Astrocyte of the cerebellum (primary cell): ENCODE measurements around the gene PNKP.

Experiments
- DNase-seq: peaks from one replicate; pipeline ENCODE4 v3.0.0-alpha.2; 2011; ENCODE audit warnings: low read depth
- H3K4me3 ChIP-seq: 2 replicates; pipeline ENCODE4 v1.5.1; 2011; ENCODE audit warnings: mild to moderate bottlenecking, low read depth, low read length, moderate library complexity
- in situ Hi-C: cut with HindIII; loops from 2 replicates; pipeline ENCODE4 v1.10.0; 2017; ENCODE audit warnings: low sequenced_read_pairs
- TF ChIP-seq, protein P1 (sequence below): IDR thresholded peaks from 2 replicates; pipeline ENCODE4 v1.5.1; 2012; ENCODE audit warnings: low read length, low read depth, moderate library complexity, mild to moderate bottlenecking; ENCODE audit errors: missing control alignments

PNKP gene

DNA sequence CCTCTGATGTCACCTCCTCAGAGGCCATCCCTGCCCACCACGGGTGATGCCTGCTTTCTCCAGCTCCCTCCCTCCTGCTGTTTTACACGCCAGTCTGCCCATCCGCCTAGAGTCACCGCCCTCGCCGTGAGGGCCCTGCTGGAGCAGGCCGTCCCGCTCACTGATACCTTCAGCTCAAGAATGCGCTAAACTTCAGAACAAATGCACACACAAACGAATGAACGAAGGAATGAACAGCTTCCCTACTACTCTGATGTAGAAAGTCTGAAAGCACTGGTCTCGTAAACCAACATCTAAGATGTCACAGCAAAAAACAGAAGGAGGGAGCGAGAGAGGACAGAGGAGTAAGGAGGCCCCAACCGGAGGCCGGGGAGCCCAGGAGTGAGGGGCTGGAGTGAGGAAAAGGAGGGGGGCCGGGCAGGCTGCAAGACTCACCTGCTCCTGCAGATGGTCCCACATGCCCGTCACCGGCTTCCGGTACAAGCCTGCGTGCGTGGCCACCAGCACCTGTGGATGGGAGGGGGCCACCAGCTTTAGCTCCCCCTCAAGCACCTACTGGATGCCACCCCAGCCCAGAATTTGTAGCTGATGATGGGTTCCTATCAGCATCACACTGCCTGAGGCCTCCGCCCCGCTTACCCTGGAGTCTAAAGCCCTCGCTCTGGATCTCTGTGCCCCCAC, 4.0 kb downstream of the PNKP start:
- in situ Hi-C loops = no loop called here
- no peak overlapping the region for H3K4me3 ChIP-seq
- TF ChIP-seq, protein P1, sequence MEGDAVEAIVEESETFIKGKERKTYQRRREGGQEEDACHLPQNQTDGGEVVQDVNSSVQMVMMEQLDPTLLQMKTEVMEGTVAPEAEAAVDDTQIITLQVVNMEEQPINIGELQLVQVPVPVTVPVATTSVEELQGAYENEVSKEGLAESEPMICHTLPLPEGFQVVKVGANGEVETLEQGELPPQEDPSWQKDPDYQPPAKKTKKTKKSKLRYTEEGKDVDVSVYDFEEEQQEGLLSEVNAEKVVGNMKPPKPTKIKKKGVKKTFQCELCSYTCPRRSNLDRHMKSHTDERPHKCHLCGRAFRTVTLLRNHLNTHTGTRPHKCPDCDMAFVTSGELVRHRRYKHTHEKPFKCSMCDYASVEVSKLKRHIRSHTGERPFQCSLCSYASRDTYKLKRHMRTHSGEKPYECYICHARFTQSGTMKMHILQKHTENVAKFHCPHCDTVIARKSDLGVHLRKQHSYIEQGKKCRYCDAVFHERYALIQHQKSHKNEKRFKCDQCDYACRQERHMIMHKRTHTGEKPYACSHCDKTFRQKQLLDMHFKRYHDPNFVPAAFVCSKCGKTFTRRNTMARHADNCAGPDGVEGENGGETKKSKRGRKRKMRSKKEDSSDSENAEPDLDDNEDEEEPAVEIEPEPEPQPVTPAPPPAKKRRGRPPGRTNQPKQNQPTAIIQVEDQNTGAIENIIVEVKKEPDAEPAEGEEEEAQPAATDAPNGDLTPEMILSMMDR = no peak
- no peak for DNase-seq

DNA sequence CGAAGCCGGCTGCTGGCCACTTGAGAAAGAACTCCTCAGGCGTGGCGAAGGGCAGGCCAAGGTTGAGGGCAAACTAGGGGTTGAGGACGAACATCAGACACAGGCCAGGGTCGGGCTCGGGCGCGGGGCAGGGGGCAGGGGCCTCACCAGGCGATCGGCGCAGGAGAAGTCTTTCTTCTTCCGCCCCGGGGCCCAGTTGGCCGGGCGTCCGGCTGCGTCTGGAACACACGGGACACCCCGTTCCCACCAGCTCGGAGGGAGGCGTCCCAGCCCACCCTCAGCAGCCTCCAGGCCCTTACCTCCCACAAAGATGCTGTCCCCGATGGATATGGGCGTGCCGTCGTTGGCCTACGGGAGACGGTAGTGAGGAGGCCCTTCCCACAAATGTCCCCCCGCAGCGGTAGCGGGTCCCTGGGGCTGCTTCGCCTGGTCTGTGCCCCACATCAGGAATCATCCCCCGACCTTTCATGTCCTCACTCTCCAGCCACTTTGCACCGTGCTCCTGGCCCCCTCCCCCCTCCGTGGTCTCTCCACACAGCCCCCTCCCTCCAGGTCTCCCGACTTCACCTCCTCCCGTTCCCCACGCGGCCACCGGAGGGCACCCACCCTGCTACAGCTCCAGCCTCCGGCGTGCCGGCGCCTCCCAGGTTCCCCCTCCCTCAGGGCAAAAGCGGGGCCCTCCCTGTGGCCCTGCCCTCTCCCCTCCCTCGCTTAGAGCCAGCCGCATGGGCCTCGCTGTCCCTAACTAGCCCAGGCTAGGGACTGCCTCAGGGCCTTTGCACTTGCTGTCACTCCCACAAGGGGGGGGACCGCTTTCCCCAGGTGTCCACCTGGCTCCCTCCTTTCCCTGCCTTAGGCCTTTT, 4.8 kb downstream of the PNKP start:
- no peak for DNase-seq
- H3K4me3 ChIP-seq = no peak overlapping the region
- TF ChIP-seq, protein P1 = peak; percentile 34
- in situ Hi-C loops = no loop called here

DNA sequence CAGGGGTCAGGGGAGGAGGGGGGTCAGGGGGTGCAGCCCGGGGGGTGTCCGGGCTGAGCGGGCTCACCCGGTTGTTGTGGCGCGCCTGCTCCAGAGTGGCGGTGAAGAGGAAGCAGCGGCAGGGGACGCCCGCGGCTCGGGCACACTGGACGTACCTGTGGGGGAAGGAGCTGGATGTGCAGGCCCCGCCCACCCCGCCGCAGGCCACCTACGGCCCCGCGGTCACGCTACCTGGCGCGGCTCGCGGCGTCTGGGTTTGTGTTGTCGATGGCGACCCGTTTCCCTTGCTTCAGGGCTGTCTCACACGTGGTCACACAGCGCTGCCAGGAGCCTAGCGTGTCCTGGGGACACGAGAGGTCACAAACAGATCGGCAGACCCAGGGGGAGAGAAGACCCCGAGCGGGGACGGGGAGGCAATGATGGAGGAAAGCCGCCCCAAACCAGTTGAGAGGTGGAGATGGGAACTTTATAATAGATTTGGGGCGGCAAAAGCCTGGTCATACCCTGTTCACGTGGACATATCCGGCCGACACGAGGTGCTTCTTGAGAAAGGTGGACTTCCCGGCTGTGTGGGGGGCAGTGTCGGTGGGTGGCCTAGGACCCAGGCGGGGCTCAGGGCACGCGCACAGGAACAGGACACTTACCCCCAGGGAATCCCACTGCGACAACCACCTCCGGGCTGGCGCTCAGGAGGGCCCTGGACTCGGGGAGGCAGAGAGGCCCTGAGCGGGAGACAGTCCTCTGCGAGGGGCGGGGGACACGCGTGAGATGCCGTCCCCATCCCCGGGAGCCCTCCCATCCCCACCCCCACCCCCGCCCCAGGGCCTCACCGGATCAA, 5.6 kb downstream of the PNKP start:
- TF ChIP-seq, protein P1 = no peak
- in situ Hi-C loops = no loop called here
- H3K4me3 ChIP-seq = no peak overlapping the region
- DNase-seq = no peak

GRCh38 chr19:49861107-49861506, 6.3 kb downstream of the PNKP start:
- TF ChIP-seq, protein P1 = no peak
- DNase-seq = no peak
- in situ Hi-C loops = no loop called here
- H3K4me3 ChIP-seq = no peak overlapping the region

DNA sequence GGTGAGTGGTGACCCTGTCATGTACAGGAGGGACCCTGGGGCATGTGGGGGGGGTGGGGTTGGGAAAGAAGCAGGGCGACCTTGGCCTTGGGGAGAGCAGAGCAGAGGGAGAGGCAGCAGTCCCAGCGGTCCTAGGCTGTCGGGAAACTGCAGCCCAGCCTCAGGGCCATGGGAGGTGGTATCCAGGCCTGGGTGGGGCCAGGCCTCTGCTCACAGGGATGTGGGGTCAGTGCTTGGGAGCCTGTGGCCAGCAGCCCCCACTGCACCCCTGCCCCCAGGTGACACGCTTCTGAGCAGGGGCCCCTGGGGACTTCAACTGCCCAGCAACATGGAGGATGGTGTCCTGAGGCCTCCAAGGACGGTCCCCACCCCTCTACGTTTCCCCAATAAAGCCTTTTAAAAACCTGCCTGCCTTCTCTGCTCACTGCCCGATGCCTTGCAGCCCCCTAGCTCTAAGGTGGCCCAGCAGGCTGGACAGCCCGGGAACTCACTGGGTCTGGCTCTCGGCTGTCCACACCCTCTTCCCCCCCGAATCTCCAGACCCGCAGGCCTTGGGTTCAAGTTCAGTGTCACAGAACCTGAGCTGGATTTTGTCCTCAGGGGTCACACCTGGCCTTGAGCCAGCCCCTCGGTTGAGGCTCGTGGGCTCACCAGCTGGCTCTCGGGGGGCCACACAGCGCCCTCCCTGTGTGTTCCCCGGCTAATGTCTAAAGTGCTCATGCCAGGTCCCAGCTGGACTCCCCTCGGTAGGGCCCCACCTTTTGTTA, 6.9 kb downstream of the PNKP start:
- in situ Hi-C loops = no loop called here
- TF ChIP-seq, protein P1 = no peak
- no peak for DNase-seq
- H3K4me3 ChIP-seq = no peak overlapping the region
